ENCODE results near the gene ALDH1A1.

Gene ALDH1A1

DNA sequence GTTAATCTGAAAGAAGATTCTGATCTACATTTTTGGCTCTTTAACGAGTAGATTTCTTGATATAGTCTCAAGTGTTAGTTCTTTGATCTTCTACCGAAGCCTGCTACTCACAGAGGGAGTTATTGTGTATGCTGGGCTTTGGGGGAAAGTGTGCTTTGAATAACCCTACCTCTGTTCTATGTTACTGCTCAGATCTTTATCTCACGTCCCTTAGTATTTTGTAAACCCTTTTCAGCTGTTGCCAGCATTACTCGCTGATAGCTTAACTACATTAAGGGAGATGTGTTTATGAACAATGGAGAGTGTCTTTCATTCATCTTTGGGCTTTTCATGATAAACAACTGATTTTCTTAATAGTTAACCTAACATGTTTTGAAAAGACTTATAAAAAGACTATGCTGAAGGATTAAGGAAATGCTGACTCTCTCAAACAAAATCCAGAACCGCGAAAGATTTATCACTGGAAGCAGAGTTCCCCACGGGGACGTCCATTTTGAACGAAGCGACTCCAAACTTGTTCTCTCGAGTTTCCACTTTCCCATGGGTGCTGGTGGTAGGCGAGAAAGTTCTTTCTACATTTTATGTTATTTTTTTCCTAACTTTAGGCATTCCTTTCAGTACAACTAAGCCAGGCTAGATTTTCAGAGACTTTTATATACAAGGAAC is 27.9 kb upstream of the ALDH1A1 start:
- DNase-seq: no peak
- in situ Hi-C loops (cut with MboI; ENCODE audit: low pct_unique_long_range_greater_than_20kb, low sequenced_read_pairs): no loop called here

DNA sequence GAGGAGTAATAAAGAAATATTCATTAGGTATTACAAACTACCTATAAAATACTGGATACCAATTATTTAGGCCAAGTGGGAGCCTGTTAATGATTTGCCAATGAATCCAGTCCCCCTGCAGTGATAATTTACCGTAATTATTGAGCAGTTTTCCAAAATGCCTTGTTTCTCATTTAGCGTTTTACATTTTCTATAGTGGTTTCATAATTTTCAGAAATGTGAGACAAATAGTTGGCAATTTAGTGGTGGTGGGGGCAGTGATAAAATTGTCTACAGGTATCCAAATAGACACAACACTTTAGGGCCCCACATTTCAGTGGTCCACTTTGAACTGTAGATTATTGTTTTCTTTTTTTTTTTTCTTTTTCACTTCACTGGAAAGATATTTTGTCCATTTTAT is 27.3 kb upstream of the ALDH1A1 start:
- DNase-seq: no peak
- in situ Hi-C loops (cut with MboI; ENCODE audit: low pct_unique_long_range_greater_than_20kb, low sequenced_read_pairs): no loop called here

DNA sequence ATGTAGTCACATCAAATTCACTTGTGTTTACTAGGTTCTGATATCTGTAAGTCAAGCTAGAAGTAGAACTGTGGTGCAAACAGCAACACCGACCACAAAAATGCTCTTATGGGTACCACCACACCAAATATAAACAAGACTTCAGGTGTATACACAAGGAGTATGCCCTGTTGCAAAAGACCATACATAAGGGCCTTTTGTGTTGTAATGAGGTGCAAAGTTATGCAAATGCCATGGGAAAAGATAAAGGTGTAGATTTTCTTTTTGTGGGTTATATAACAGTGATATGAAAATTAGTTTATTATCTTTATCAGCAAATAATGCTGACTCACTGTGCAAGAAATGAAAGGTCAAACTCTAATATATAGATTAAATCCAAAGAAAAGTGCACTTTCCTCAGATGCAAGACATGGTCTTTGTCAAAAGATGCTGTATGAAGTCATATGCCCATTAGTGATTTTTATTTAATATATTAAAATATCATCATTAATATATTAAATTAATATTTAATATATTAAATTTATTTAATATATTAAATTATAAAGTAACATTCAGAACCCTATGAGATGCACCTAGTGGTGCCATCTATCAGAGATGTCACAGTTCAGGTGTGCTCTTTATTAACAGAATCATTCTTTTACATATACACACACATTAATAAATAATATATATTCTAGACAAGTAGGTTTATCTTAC is 26.7 kb upstream of the ALDH1A1 start:
- in situ Hi-C loops (cut with MboI; ENCODE audit: low pct_unique_long_range_greater_than_20kb, low sequenced_read_pairs): no loop called here
- DNase-seq: no peak

DNA sequence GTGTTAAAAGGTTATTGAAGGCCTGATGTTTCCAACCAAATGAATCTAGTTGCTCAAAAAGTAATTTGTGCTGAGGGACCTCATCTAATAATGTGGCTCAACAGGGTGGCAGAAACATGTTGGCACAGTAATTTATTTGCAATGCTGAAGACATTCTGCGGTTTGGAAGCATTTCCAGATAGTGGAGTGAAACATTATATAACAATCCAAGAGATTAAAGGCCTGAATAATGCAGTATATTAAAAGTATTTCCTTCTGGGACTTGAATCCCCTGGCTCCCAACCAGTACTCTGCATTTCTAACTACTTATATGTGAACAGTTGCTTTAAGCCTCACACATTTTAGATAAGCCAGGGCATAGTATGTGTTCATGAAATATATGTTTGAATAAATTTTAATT is 25.9 kb upstream of the ALDH1A1 start:
- no peak for DNase-seq
- in situ Hi-C loops (cut with MboI; ENCODE audit: low pct_unique_long_range_greater_than_20kb, low sequenced_read_pairs): no loop called here

DNA sequence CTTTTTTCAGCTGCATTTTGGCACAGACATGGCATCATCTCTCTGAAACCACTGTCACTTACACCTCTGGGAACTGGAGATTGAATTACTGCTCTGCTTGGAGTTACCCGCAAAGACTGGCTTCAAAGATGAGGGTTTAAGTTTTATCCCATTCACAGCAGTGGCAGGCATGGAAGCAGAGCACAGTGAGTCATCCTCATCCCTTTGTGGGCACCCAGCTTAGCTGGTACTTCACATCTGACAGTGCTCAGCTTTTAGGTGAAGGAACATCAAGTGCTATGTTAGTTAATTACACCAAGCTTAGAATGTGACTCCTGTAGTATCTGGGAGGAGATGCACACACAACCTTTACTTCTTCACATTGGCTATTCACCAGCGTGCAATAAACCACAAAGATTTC is 24.8 kb upstream of the ALDH1A1 start:
- DNase-seq: no peak

DNA sequence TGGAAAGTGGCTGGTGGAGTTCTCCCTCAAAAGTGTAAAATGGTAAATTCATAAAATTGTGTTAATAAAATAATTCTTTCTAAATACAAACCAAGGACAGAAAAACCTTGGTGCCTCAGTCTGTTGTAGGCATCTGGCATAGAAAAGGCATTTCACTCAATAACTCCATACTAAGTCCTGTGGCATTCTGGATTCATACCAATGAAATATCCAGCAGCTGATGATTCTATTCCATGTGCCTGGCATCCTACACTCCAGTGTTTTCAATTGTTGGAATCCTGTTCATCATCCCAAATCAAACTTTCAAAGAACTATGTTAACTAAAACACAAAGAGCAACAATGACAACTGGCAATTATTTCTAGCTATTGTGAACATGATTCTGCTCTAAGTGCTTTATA is 21.6 kb upstream of the ALDH1A1 start:
- no peak for DNase-seq
- in situ Hi-C loops (cut with MboI; ENCODE audit: low pct_unique_long_range_greater_than_20kb, low sequenced_read_pairs): no loop called here

More for the DNA sequence above, 24.8 kb upstream of the ALDH1A1 start:
- in situ Hi-C loops (cut with MboI; ENCODE audit: low pct_unique_long_range_greater_than_20kb, low sequenced_read_pairs): no loop called here

DNA sequence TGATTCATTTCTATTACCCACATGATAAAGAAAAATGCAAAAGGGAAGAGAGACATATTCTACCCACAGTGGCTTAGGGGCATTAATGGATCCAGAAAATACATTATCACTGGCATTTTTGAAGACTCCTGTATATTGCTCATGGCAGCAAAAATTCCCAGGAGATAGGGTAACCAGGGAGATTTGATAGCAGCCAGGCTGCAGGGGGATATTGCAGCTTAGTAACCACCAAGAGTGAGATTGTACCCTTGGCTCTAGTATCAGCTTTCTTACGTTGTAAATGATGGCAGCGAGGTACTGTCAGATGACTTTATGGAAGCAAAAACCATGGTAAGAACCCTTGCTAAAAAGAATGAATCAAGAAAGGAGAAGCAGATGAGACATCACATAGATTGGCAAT is 19.8 kb upstream of the ALDH1A1 start:
- in situ Hi-C loops (cut with MboI; ENCODE audit: low pct_unique_long_range_greater_than_20kb, low sequenced_read_pairs): no loop called here
- DNase-seq: no peak

DNA sequence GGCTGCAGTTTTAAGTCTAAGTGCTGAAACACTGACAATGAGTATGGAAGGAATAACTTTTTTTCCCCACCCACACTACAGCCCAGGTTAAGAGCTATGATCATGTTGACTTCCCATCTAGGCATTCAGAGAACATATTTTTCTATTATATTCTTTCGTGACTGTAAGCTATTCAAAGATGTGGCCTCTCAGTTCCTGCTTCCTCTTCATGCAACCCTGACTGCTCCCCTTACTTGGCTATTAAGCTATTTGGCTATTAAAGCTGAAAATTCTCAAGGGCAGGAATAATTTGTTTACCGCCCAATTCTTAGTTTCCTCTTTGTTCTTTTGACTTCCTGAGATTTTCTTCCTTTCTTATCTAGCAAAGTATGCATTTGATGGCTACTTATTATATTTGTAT is 18.6 kb upstream of the ALDH1A1 start:
- DNase-seq: no peak
- in situ Hi-C loops (cut with MboI; ENCODE audit: low pct_unique_long_range_greater_than_20kb, low sequenced_read_pairs): no loop called here

DNA sequence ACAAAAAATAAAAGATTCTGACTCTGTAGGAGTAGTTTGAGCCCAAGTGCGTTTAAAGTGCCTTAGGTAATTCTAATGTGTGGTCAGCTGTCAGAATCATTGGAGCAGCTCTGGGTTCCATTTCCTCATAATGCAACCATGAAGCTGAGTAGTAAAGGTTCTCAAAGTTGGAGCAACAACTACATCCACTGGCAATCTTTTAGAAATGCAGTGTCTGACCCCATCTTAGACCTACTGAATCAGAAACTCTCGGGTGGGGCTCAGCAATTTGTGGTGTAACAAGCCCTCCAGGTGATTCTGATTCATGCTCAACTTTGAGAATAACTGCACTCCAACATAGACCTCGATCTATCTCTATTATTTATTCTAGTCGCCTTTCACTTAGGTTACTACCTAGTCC is 7.6 kb upstream of the ALDH1A1 start:
- in situ Hi-C loops (cut with MboI; ENCODE audit: low pct_unique_long_range_greater_than_20kb, low sequenced_read_pairs): no loop called here
- DNase-seq: no peak

DNA sequence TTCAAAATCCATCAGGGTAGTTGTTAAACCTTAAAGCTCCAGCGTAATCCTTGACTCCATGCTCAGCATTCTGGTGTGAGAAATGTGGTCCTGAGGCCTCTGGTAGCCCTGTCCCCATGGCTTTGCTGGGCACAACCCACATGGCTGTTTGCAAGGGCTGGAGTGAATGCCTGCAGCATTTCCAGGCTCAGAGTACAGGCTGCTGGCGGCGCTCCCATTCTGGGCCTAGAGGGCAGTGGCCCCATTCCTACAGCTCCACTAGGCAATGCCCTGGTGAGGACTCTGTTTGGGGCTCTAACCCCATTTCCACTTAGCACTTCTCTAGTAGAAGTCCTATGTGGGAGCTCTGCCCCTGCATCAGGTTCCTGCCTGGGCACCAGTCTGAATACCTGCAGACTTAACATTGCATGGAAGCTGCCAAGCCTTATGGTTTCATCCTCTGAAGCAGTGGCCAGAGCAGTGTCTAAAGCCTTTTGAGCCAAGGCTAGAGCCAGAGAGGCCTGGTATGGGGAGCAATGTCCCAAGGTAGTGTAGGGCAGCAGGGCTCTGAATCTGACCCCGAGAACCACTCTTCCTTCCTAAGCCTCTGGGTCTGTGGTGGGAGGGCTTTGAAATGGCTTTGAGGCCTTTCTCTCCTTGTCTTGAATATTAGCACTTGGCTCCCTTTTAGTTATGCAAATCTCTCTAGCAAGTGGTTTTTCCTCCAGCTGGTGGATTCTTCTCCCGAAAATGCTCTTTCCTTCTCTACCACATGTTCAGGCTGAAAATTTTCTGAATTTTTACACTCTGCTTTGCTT is 5.8 kb upstream of the ALDH1A1 start:
- no peak for DNase-seq

DNA sequence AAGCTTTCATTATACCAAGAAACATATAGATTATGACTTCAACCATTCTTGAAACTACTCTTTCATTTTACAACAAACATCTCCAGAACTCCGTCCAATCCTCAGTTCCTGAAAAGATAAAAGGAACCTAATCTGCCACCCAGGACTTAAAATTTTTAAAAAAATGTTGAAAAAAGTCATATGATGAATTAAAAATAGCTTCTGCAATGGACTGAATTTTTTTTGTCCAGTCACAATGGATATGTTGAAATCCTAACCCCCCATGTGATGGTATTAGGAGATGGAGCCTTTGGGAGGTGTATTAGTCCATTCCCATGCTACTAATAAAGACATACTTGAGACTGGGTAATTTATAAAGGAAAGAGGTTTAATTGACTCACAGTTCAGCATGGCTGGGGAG is 2.7 kb upstream of the ALDH1A1 start:
- in situ Hi-C loops (cut with MboI; ENCODE audit: low pct_unique_long_range_greater_than_20kb, low sequenced_read_pairs): no loop called here
- DNase-seq: no peak

More for the DNA sequence above, 5.8 kb upstream of the ALDH1A1 start:
- in situ Hi-C loops (cut with MboI; ENCODE audit: low pct_unique_long_range_greater_than_20kb, low sequenced_read_pairs): no loop called here

DNA sequence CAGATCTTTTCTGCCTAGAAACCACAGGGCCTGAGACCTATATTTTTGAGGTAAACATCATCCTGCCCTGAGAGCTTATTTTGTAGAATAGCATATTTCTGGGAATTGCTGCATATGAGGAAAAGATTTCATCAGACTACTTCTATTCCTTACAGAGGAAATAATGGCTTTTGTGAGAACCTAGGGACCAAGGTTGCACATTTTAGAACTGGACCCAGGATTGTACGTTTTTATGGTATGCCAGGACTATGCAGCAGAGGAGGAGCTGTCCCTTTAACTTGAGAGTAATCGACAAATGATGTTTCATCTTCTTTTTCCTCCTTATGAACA is 2.2 kb upstream of the ALDH1A1 start:
- no peak for DNase-seq
- in situ Hi-C loops (cut with MboI; ENCODE audit: low pct_unique_long_range_greater_than_20kb, low sequenced_read_pairs): no loop called here

DNA sequence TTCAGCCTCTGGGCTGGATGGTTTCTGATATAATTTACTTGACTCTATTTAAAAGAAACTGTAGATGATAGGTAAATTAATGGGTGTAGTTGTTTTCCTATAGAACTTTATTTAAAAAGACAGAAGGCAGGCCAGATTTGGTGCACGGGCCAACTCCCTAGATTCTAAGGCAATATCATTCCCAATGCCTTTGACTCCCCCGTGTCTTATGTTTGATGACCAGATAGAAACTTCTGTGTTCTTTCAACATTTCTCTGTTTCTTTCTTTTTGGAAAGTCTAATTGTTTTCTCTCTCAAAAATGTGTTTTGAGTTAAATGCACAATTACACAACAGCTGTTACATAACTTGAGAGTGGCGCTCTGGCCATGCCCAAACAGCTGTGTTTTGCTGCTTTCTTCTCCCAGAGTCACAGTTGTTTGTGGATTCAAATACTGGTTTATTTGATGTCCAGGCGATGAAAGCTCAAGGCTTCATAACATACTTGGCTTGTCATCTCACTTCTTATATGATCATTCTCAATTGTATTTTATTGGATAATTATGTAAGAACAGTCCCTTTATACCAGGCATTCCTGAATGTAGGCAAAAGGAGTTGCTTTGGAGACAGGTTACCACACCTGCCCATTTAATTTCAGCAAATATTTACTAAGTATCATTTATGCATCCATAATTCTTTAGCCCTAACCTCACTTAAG is 1.7 kb upstream of the ALDH1A1 start:
- in situ Hi-C loops (cut with MboI; ENCODE audit: low pct_unique_long_range_greater_than_20kb, low sequenced_read_pairs): no loop called here
- no peak for DNase-seq

DNA sequence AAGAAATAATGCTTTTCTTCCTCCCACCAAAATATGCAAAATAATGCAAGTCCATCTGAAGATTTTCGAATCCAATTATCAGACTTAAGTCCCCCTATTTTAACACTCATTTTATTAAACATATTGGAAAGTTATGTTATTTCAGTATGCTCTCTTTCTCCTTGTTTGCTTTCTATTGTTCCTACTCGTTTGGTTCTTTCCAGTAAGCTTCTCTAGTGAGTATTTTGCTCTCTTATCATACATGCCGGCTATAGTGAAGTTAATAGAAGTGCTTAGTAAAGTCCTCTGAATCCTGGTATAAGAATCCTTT is 517 bp downstream of the ALDH1A1 start:
- no peak for DNase-seq
- in situ Hi-C loops (cut with MboI; ENCODE audit: low pct_unique_long_range_greater_than_20kb, low sequenced_read_pairs): no loop called here

DNA sequence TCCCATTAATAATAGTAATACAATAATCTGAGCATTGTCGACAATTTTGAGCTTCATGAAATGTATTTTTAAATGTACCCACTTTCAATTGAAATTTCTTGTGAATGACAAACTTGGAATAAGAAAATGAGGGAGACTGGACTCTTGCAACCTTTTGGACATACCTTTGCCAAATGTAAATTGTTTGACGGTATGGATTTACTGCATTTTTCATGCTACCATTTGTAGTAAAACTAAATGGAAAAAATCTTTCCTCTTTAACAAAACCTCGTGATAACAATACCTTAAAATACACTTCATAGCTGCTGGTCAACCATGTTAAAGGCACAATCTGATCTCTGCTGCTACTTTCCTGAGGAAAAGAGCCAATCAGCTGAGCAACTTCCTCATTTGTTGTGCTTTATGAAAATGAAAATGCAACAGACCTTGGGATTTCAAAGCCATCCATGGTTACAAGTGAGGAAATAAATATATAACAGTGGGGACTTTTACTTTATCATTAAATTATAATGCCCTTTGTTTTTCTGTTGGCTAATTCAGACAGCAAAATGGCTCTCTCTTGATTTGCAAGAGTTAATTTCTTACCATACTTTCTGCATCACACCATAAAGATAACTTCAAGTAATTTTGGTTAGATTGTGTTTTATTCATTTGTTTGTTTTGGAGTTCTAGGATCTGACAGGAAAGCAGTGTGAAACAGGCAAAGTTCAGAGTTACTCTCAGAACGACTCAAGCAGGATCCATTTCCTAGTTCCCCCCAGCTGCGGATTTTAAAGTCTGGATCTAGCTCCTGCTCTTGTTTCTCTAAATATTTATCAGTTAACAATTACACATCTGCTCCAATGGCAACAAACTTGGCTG is 1.1 kb downstream of the ALDH1A1 start:
- DNase-seq: no peak
- in situ Hi-C loops (cut with MboI; ENCODE audit: low pct_unique_long_range_greater_than_20kb, low sequenced_read_pairs): no loop called here

DNA sequence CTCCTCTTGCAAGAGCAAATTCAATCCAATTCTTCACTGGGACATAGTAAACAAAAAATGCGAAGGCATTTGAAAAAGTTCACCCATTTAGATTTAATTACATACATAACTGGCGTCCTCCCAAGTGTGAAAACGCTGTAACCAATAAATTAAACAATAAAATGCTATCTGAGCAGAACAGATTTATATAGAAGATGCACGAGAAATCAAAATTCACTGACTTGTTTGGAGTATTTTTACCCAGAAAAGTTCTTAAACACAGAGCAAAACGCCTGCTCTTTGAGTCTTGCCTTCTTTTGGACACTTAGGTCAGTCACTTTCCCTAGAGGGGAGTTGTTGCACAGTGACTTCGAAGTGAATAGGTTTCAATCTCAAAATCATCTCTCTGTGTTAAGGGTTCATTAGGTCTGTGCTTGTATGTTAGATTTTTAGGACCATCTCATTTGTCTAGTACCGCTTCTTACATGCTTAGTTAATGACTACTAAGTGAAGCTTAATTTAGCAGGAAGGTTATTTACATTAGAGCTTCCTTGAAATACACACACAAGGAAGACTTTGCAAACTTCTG is 1.9 kb downstream of the ALDH1A1 start:
- in situ Hi-C loops (cut with MboI; ENCODE audit: low pct_unique_long_range_greater_than_20kb, low sequenced_read_pairs): no loop called here
- DNase-seq: no peak

DNA sequence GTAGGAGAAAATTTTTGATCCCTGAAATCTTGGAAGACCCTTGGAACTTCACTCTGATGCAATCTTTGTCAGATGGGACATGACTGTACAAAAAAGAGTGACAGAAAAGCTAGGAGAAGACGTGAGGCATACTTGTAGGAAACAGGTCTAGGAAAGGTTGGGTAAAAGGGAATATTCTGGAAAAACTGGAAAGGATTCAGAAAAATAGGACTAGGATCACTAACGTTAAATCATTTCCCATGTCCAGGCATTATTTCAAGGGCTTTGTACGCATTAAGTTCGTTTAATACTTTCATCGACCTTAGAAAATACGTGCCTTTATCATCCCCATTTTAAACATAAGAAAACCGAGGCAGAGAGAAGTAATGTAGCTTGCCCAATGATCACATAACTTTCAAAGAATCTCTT is 2.9 kb downstream of the ALDH1A1 start:
- no peak for DNase-seq
- in situ Hi-C loops (cut with MboI; ENCODE audit: low pct_unique_long_range_greater_than_20kb, low sequenced_read_pairs): no loop called here

DNA sequence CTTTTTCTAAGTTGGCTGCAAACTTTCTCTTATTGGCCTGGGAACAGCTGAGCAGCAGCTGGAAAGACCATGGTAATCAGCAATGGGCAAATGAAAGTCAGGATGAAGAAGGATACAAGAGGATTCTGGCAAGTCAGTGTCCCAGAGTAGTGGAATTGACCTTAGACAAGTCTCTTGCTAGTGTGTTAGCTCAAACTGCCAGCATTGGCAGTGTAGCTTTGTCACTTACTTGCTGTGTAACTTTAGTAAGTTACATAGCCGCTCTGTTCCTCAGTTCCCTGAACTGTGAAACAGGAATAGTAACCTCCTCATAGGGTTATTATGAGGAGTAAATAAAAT is 3.6 kb downstream of the ALDH1A1 start:
- in situ Hi-C loops (cut with MboI; ENCODE audit: low pct_unique_long_range_greater_than_20kb, low sequenced_read_pairs): no loop called here
- DNase-seq: no peak

DNA sequence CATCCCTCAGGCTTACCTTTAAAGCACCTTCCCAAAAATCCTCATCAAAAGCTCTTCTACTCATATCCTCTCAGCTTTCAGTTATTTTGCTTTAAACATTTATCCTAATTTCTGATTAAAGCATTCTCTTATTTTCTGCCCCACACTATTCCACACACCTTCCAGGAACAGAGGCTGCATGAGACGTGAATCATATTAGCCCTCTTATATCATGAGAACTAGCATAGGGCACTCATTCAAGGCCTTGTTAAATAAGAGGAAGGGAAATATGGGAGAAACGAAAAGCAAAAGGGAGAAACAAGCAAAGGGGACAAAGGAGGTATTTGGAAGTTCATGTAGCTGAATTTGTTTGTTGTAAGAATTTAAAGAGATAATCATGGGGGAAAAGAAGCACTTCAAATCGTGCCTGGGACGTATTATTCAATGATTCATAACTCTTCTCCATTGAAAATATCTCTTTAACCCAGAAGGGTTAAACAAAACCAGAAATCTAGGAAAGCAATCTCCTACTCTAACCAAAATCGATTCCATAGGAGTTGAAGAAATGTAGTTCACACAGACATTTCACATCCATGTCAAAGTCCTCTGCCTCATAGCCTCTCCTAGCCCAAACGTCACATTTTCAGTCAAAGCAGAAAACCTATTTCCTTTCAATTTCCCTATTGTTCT is 4.1 kb downstream of the ALDH1A1 start:
- in situ Hi-C loops (cut with MboI; ENCODE audit: low pct_unique_long_range_greater_than_20kb, low sequenced_read_pairs): no loop called here
- DNase-seq: no peak
